Gastrocnemius medialis (tissue), 4 donors: ENCODE data around the gene CAMKK2.

Experiments used
- POLR2A ChIP-seq, 2 donors: fragments of 450-650 bp; IDR thresholded peaks; one replicate each; pipeline ENCODE4 v1.6.1; 2017; ENCODE audit warnings: antibody characterized with exemption in 2 of 2, mild to moderate bottlenecking in 2 of 2, moderate library complexity in 2 of 2
- TF ChIP-seq, protein P1 (sequence below), 5 experiments: fragments of 450-650 bp in 3 of 5; fragments of 200-600 bp in 2 of 5; sonication (generic) in 2 of 5; IDR thresholded peaks in 4 of 5; conservative IDR thresholded peaks in 1 of 5; 1 replicate in 4 of 5; 2 replicates in 1 of 5; pipeline ENCODE4 v1.5.1; 2016 to 2019; ENCODE audit warnings: antibody characterized with exemption in 5 of 5, mild to moderate bottlenecking in 3 of 5, moderate library complexity in 3 of 5

GRCh38 chr12:121196902-121197301, 99.6 kb downstream of the CAMKK2 start:
- TF ChIP-seq, protein P1, sequence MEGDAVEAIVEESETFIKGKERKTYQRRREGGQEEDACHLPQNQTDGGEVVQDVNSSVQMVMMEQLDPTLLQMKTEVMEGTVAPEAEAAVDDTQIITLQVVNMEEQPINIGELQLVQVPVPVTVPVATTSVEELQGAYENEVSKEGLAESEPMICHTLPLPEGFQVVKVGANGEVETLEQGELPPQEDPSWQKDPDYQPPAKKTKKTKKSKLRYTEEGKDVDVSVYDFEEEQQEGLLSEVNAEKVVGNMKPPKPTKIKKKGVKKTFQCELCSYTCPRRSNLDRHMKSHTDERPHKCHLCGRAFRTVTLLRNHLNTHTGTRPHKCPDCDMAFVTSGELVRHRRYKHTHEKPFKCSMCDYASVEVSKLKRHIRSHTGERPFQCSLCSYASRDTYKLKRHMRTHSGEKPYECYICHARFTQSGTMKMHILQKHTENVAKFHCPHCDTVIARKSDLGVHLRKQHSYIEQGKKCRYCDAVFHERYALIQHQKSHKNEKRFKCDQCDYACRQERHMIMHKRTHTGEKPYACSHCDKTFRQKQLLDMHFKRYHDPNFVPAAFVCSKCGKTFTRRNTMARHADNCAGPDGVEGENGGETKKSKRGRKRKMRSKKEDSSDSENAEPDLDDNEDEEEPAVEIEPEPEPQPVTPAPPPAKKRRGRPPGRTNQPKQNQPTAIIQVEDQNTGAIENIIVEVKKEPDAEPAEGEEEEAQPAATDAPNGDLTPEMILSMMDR (IDR thresholded peaks at IDR 0.05 in 4 of 5, conservative IDR thresholded peaks at IDR 0.05 in 1 of 5), result no peak
- TF ChIP-seq POLR2A (IDR thresholded peaks at IDR 0.05), result no peak
